ENCODE results near the gene MYO5B.
A peak's percentile ranks its signal among the peaks of the same experiment; 100 is the strongest.

MYO5B gene

GRCh38 chr18:49854681-49855080 lies 340.3 kb downstream of the MYO5B start:
- no peak overlapping the region for H4K8ac ChIP-seq (ENCODE audit: low read depth, low read length)
- no peak overlapping the region for H3K23ac ChIP-seq (ENCODE audit: low read length)
- H3K9ac ChIP-seq (ENCODE audit: low read length) = no peak overlapping the region
- DNase-seq = no peak
- H3K56ac ChIP-seq (ENCODE audit: low read length) = no peak overlapping the region
- no peak overlapping the region for H3K4ac ChIP-seq (ENCODE audit: low read depth, low read length)
- H3K4me3 ChIP-seq (ENCODE audit: low read length) = no peak overlapping the region
- H3K36me3 ChIP-seq (ENCODE audit: control insufficient read depth, insufficient read depth, low read length) = no peaks in the 10 kb centered on the region
- H2BK5ac ChIP-seq (ENCODE audit: low read length) = no peak overlapping the region
- H3K4me2 ChIP-seq (ENCODE audit: low read length) = no peak overlapping the region
- H2BK15ac ChIP-seq (replicated peaks; ENCODE audit: low read depth) = no peak overlapping the region
- H3K4me1 ChIP-seq (ENCODE audit: control insufficient read depth, low read depth, low read length) = peaks cover 6% of the 10 kb centered on the region
- WGBS (ENCODE audit: extremely low coverage, insufficient coverage, low lambda C conversion rate) = no CpG with 5 or more reads among the region's 3 CpGs
- H3K27ac ChIP-seq (ENCODE audit: low read depth, low read length) = no peak overlapping the region
- no peaks in the 10 kb centered on the region for H3K79me1 ChIP-seq (ENCODE audit: low read length)
- no peak overlapping the region for H3K18ac ChIP-seq (ENCODE audit: low read length)
- no peak overlapping the region for H4K5ac ChIP-seq (ENCODE audit: low read length)
- H2BK120ac ChIP-seq (ENCODE audit: low read depth, low read length) = no peak overlapping the region
- no peak overlapping the region for H2AK5ac ChIP-seq (ENCODE audit: low read length)
- H3K27me3 ChIP-seq (ENCODE audit: insufficient read depth, low read length, poor library complexity) = no peaks in the 10 kb centered on the region
- no peaks in the 10 kb centered on the region for H3K79me2 ChIP-seq (ENCODE audit: control insufficient read depth, insufficient read depth, low read length)

GRCh38 chr18:49853436-49853835 lies 341.5 kb downstream of the MYO5B start:
- peaks cover 7% of the 10 kb centered on the region for H3K4me1 ChIP-seq (ENCODE audit: control insufficient read depth, low read depth, low read length)
- no peak overlapping the region for H3K4ac ChIP-seq (ENCODE audit: low read depth, low read length)
- no peak overlapping the region for H3K9ac ChIP-seq (ENCODE audit: low read length)
- no peak overlapping the region for H4K5ac ChIP-seq (ENCODE audit: low read length)
- H3K23ac ChIP-seq (ENCODE audit: low read length) = no peak overlapping the region
- H2AK5ac ChIP-seq (ENCODE audit: low read length) = no peak overlapping the region
- no peak overlapping the region for H3K56ac ChIP-seq (ENCODE audit: low read length)
- DNase-seq = no peak
- no peaks in the 10 kb centered on the region for H3K79me2 ChIP-seq (ENCODE audit: control insufficient read depth, insufficient read depth, low read length)
- WGBS (ENCODE audit: extremely low coverage, insufficient coverage, low lambda C conversion rate) = no CpG with 5 or more reads among the region's 8 CpGs
- no peak overlapping the region for H3K4me3 ChIP-seq (ENCODE audit: low read length)
- no peak overlapping the region for H3K18ac ChIP-seq (ENCODE audit: low read length)
- no peak overlapping the region for H2BK5ac ChIP-seq (ENCODE audit: low read length)
- H2BK15ac ChIP-seq (replicated peaks; ENCODE audit: low read depth) = no peak overlapping the region
- H4K8ac ChIP-seq (ENCODE audit: low read depth, low read length) = no peak overlapping the region
- H3K27me3 ChIP-seq (ENCODE audit: insufficient read depth, low read length, poor library complexity) = no peaks in the 10 kb centered on the region
- H3K36me3 ChIP-seq (ENCODE audit: control insufficient read depth, insufficient read depth, low read length) = no peaks in the 10 kb centered on the region
- no peaks in the 10 kb centered on the region for H3K79me1 ChIP-seq (ENCODE audit: low read length)
- no peak overlapping the region for H2BK120ac ChIP-seq (ENCODE audit: low read depth, low read length)
- H3K4me2 ChIP-seq (ENCODE audit: low read length) = no peak overlapping the region
- H3K27ac ChIP-seq (ENCODE audit: low read depth, low read length) = no peak overlapping the region

DNA sequence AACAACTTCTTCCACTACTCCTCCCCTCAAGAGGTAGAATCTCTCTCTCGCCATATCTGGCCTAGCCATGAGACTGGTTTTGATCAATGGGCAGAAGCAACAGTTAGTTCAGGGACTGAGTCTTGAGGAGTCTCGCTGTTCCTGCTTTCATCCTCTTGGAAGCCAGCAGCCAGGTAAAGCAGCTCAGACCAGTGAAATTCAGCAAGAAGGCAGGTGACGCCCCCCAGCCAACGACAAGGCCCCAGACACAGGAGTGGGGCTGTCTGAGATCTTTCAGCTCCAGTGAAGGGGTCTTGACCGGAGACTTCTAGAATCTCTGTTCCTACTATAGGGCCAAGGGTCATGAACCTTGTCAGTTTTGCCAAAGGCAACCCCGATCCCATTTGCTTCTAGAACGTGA lies 341.9 kb downstream of the MYO5B start:
- no peak overlapping the region for H2BK120ac ChIP-seq (ENCODE audit: low read depth, low read length)
- H3K36me3 ChIP-seq (ENCODE audit: control insufficient read depth, insufficient read depth, low read length) = no peaks in the 10 kb centered on the region
- no peaks in the 10 kb centered on the region for H3K79me1 ChIP-seq (ENCODE audit: low read length)
- no peak overlapping the region for H2BK15ac ChIP-seq (replicated peaks; ENCODE audit: low read depth)
- no peak overlapping the region for H2BK5ac ChIP-seq (ENCODE audit: low read length)
- H3K23ac ChIP-seq (ENCODE audit: low read length) = no peak overlapping the region
- no peak overlapping the region for H3K4me2 ChIP-seq (ENCODE audit: low read length)
- H4K8ac ChIP-seq (ENCODE audit: low read depth, low read length) = no peak overlapping the region
- WGBS (ENCODE audit: extremely low coverage, insufficient coverage, low lambda C conversion rate) = no CpG with 5 or more reads among the region's 7 CpGs
- no peak overlapping the region for H3K4me3 ChIP-seq (ENCODE audit: low read length)
- no peak overlapping the region for H3K4ac ChIP-seq (ENCODE audit: low read depth, low read length)
- H3K27ac ChIP-seq (ENCODE audit: low read depth, low read length) = no peak overlapping the region
- H3K56ac ChIP-seq (ENCODE audit: low read length) = no peak overlapping the region
- H3K79me2 ChIP-seq (ENCODE audit: control insufficient read depth, insufficient read depth, low read length) = no peaks in the 10 kb centered on the region
- H3K27me3 ChIP-seq (ENCODE audit: insufficient read depth, low read length, poor library complexity) = no peaks in the 10 kb centered on the region
- no peak overlapping the region for H3K18ac ChIP-seq (ENCODE audit: low read length)
- H2AK5ac ChIP-seq (ENCODE audit: low read length) = no peak overlapping the region
- H3K4me1 ChIP-seq (ENCODE audit: control insufficient read depth, low read depth, low read length) = peaks cover 6% of the 10 kb centered on the region
- DNase-seq = no peak
- H3K9ac ChIP-seq (ENCODE audit: low read length) = no peak overlapping the region
- H4K5ac ChIP-seq (ENCODE audit: low read length) = no peak overlapping the region

GRCh38 chr18:49851624-49852023 lies 343.3 kb downstream of the MYO5B start:
- Histone ChIP-seq H2BK5ac (ENCODE audit: low read length) (no peak overlapping the region), H2BK120ac (ENCODE audit: low read depth, low read length) (no peak overlapping the region), H3K4me2 (ENCODE audit: low read length) (no peak overlapping the region), H4K5ac (ENCODE audit: low read length) (no peak overlapping the region), H3K56ac (ENCODE audit: low read length) (no peak overlapping the region), H2AK5ac (ENCODE audit: low read length) (no peak overlapping the region), H3K4me1 (ENCODE audit: control insufficient read depth, low read depth, low read length) (peaks cover 6% of the 10 kb centered on the region), H3K4me3 (ENCODE audit: low read length) (no peak overlapping the region), H3K4ac (ENCODE audit: low read depth, low read length) (no peak overlapping the region), H2BK15ac (replicated peaks; ENCODE audit: low read depth) (no peak overlapping the region), H3K18ac (ENCODE audit: low read length) (no peak overlapping the region), H3K9ac (ENCODE audit: low read length) (no peak overlapping the region), H3K36me3 (ENCODE audit: control insufficient read depth, insufficient read depth, low read length) (no peaks in the 10 kb centered on the region), H4K8ac (ENCODE audit: low read depth, low read length) (no peak overlapping the region), H3K79me2 (ENCODE audit: control insufficient read depth, insufficient read depth, low read length) (no peaks in the 10 kb centered on the region), H3K27me3 (ENCODE audit: insufficient read depth, low read length, poor library complexity) (no peaks in the 10 kb centered on the region), H3K79me1 (ENCODE audit: low read length) (no peaks in the 10 kb centered on the region), H3K27ac (ENCODE audit: low read depth, low read length) (no peak overlapping the region), H3K23ac (ENCODE audit: low read length) (no peak overlapping the region)
- DNase-seq = no peak
- WGBS (ENCODE audit: extremely low coverage, insufficient coverage, low lambda C conversion rate) = no CpG with 5 or more reads among the region's 4 CpGs

DNA sequence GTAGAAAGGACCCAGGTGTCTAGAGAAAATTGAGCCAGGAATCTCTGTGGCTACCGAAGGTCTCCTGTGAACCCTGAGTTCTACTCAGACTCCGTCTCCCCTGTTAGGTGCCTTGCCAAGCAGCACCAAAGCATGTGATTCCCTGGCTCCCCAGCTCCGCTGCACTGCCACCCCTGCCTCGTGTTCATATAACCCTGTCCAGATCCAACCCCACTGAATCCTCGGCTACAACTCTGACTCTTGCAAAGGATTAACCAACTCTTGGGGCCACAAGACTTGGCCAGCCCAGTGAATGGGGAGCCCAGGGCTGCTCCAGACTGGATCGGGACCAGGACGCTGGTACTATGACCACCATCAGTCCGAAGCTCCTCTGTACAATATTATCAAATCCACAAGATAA lies 344.3 kb downstream of the MYO5B start:
- Histone ChIP-seq H4K5ac (ENCODE audit: low read length) (no peak overlapping the region), H3K4me2 (ENCODE audit: low read length) (no peak overlapping the region), H3K4me3 (ENCODE audit: low read length) (no peak overlapping the region), H3K36me3 (ENCODE audit: control insufficient read depth, insufficient read depth, low read length) (no peaks in the 10 kb centered on the region), H2BK15ac (replicated peaks; ENCODE audit: low read depth) (no peak overlapping the region), H2BK5ac (ENCODE audit: low read length) (no peak overlapping the region), H3K79me1 (ENCODE audit: low read length) (no peaks in the 10 kb centered on the region), H2BK120ac (ENCODE audit: low read depth, low read length) (no peak overlapping the region), H3K27ac (ENCODE audit: low read depth, low read length) (no peak overlapping the region), H3K4me1 (ENCODE audit: control insufficient read depth, low read depth, low read length) (peaks cover 6% of the 10 kb centered on the region), H3K27me3 (ENCODE audit: insufficient read depth, low read length, poor library complexity) (no peaks in the 10 kb centered on the region), H3K79me2 (ENCODE audit: control insufficient read depth, insufficient read depth, low read length) (no peaks in the 10 kb centered on the region), H3K23ac (ENCODE audit: low read length) (no peak overlapping the region), H2AK5ac (ENCODE audit: low read length) (no peak overlapping the region), H3K56ac (ENCODE audit: low read length) (no peak overlapping the region), H3K9ac (ENCODE audit: low read length) (no peak overlapping the region), H4K8ac (ENCODE audit: low read depth, low read length) (no peak overlapping the region), H3K4ac (ENCODE audit: low read depth, low read length) (no peak overlapping the region), H3K18ac (ENCODE audit: low read length) (no peak overlapping the region)
- DNase-seq = no peak
- WGBS (ENCODE audit: extremely low coverage, insufficient coverage, low lambda C conversion rate) = no CpG with 5 or more reads among the region's 8 CpGs

DNA sequence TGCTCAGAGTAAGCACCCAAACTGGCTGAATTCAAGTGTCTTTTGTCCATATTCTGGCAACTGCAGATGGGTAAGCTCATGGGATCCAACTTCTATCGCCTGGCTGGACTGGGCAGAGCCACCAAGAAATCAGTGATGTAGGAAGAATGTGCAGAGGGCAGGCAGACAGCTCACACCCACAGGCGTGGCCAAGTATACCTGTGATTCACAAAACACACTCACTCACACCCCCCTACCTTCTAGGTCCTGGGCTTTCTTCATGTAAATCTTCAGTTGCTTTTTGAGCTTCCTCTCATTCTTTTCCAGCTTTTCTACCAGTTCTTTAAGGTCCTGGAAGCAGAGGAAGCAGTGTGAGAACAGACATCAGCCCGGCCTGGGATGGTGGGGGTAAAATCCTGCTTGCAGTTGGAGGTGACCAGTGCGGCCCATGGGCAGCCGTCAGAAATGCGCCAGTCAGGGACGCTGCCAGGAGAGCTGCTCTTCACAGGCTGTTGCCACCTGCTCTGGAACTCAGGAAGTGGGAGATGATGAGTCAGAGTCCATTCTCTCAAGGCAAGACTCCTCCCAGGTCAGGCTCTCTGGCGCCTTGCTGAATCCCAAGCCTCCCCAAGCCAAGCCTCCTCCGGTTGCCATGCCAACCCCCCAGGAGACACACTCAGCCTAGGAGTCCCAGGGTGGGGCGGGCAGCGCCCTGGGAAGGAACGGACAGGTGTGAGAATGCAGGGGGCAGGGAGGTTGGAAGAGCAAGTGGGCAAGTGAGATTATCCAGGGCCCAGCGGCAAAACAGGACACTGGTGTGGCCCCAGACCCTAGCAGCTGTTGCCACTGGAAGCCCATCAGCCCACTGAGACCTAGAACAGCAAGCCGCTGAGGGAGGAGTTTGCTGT lies 345.4 kb downstream of the MYO5B start:
- Histone ChIP-seq H3K27me3 (ENCODE audit: insufficient read depth, low read length, poor library complexity) (no peaks in the 10 kb centered on the region), H3K4me3 (ENCODE audit: low read length) (no peak overlapping the region), H3K4me1 (ENCODE audit: control insufficient read depth, low read depth, low read length) (peaks cover 6% of the 10 kb centered on the region), H2BK15ac (replicated peaks; ENCODE audit: low read depth) (no peak overlapping the region), H3K18ac (ENCODE audit: low read length) (no peak overlapping the region), H4K8ac (ENCODE audit: low read depth, low read length) (no peak overlapping the region), H3K36me3 (ENCODE audit: control insufficient read depth, insufficient read depth, low read length) (no peaks in the 10 kb centered on the region), H3K79me2 (ENCODE audit: control insufficient read depth, insufficient read depth, low read length) (no peaks in the 10 kb centered on the region), H2BK120ac (ENCODE audit: low read depth, low read length) (no peak overlapping the region), H2AK5ac (ENCODE audit: low read length) (no peak overlapping the region), H3K4ac (ENCODE audit: low read depth, low read length) (no peak overlapping the region), H3K27ac (ENCODE audit: low read depth, low read length) (no peak overlapping the region), H3K79me1 (ENCODE audit: low read length) (no peaks in the 10 kb centered on the region), H4K5ac (ENCODE audit: low read length) (no peak overlapping the region), H3K9ac (ENCODE audit: low read length) (no peak overlapping the region), H3K56ac (ENCODE audit: low read length) (peak overlapping the region; percentile 40), H3K4me2 (ENCODE audit: low read length) (no peak overlapping the region), H3K23ac (ENCODE audit: low read length) (no peak overlapping the region), H2BK5ac (ENCODE audit: low read length) (no peak overlapping the region)
- no CpG with 5 or more reads among the region's 14 CpGs for WGBS (ENCODE audit: extremely low coverage, insufficient coverage, low lambda C conversion rate)
- DNase-seq = peak; percentile 97
